B cell (primary cell): ENCODE measurements around the gene LRRC4C. TPM values are rescaled to one million over a fixed set of nuclear protein-coding genes. Genes with fewer than 3 reads are reported as not detected.

ENCODE experiments used
- ATAC-seq: fragments of 200-7000 bp; cut with Tn5 transposase; one replicate; pipeline ENCODE4 v1.10.0; 2021; ENCODE audit warnings: low read depth, mild to moderate bottlenecking, moderate number of reproducible peaks, moderate library complexity
- CTCF ChIA-PET: fragments of 350-600 bp; sonication (Branson Sonifier 250); formaldehyde crosslinking; loops from one replicate; lab custom pipeline; 2021; ENCODE audit warnings: antibody characterized with exemption, inconsistent platforms; lab: Charles Lee
- POLR2A ChIA-PET: fragments of 350-600 bp; sonication (Branson Sonifier 250); formaldehyde crosslinking; loops from one replicate; lab custom pipeline; 2021; ENCODE audit warnings: antibody characterized with exemption; lab: Charles Lee
- DNase-seq: peaks from one replicate; pipeline ENCODE4 v3.0.0; 2013
- H2AFZ ChIP-seq: 2 replicates; pipeline ENCODE4 v1.6.1; 2012; ENCODE audit warnings: mild to moderate bottlenecking, low read depth, low read length; ENCODE audit not compliant: insufficient read depth, poor library complexity, severe bottlenecking
- H3K27ac ChIP-seq, 2 donors: 1 replicate in 1 of 2; 2 replicates in 1 of 2; pipeline ENCODE4 v1.5.1; 2012 to 2013; ENCODE audit warnings: low read length in 2 of 2, mild to moderate bottlenecking in 2 of 2, moderate library complexity in 1 of 2
- H3K27me3 ChIP-seq, 4 experiments: fragments of 200-600 bp in 1 of 4; sonication (generic) in 1 of 4; replicated peaks in 1 of 4; 1 replicate in 2 of 4; 2 replicates in 2 of 4; pipeline versions ENCODE4 v1.6.1 to v1.7.0; 2013 to 2016; ENCODE audit warnings: low read length in 3 of 4, mild to moderate bottlenecking in 2 of 4, mixed read lengths in 1 of 4, moderate library complexity in 1 of 4; ENCODE audit not compliant: insufficient read depth in 4 of 4, control insufficient read depth in 3 of 4; ENCODE audit errors: control extremely low read depth in 1 of 4
- H3K36me3 ChIP-seq, 2 experiments: replicated peaks in 1 of 2; 1 replicate in 1 of 2; 2 replicates in 1 of 2; pipeline versions ENCODE4 v1.6.1 to v1.7.1; 2013; ENCODE audit warnings: low read length in 1 of 2; ENCODE audit not compliant: insufficient read depth in 2 of 2, control insufficient read depth in 1 of 2; ENCODE audit errors: control extremely low read depth in 1 of 2, extremely low read depth in 1 of 2
- H3K4me1 ChIP-seq, 2 donors: fragments of 200-600 bp in 1 of 2; sonication (generic) in 1 of 2; 1 replicate in 1 of 2; 2 replicates in 1 of 2; pipeline versions ENCODE4 v1.5.1 to v1.6.1; 2013 to 2017; ENCODE audit warnings: low read length in 2 of 2; ENCODE audit not compliant: control insufficient read depth in 2 of 2, insufficient read depth in 2 of 2
- H3K4me2 ChIP-seq: replicated peaks from 2 replicates; pipeline ENCODE3; 2012; ENCODE audit warnings: mild to moderate bottlenecking, low read depth, low read length; ENCODE audit not compliant: poor library complexity, severe bottlenecking
- H3K4me3 ChIP-seq, 5 experiments: fragments of 200-600 bp in 1 of 5; sonication (generic) in 1 of 5; 1 replicate in 3 of 5; 2 replicates in 2 of 5; pipeline versions ENCODE4 v1.5.1 to v1.7.0; 2011 to 2016; ENCODE audit warnings: low read length in 4 of 5, mild to moderate bottlenecking in 4 of 5, low read depth in 2 of 5, control low read depth in 1 of 5, moderate library complexity in 1 of 5; ENCODE audit not compliant: insufficient read depth in 1 of 5; ENCODE audit errors: control extremely low read depth in 1 of 5, extremely low read depth in 1 of 5
- H3K79me2 ChIP-seq: fragments of 200-600 bp; sonication (generic); one replicate; pipeline ENCODE4 v1.6.0; 2016; ENCODE audit warnings: low read length; ENCODE audit not compliant: control insufficient read depth, insufficient read depth
- H3K9ac ChIP-seq: fragments of 200-600 bp; sonication (generic); 2 replicates; pipeline ENCODE4 v1.6.1; 2017; ENCODE audit warnings: mild to moderate bottlenecking, low read length, moderate library complexity
- H3K9me3 ChIP-seq, 3 donors: one replicate each; pipeline versions ENCODE4 v1.6.1 to v1.7.1; 2013; ENCODE audit warnings: low read length in 2 of 3; ENCODE audit not compliant: control insufficient read depth in 2 of 3, insufficient read depth in 1 of 3; ENCODE audit errors: control extremely low read depth in 1 of 3
- H4K20me1 ChIP-seq: 2 replicates; pipeline ENCODE4 v1.6.0; 2012; ENCODE audit warnings: mild to moderate bottlenecking, low read length; ENCODE audit not compliant: insufficient read depth, control insufficient read depth, poor library complexity, severe bottlenecking
- H3K27ac Mint-ChIP-seq: one replicate; pipeline ENCODE4 v1.8.0; 2021; ENCODE audit warnings: mixed read lengths
- H3K27me3 Mint-ChIP-seq: one replicate; pipeline ENCODE4 v1.8.0; 2021; ENCODE audit warnings: mixed read lengths
- H3K4me1 Mint-ChIP-seq: one replicate; pipeline ENCODE4 v1.8.0; 2021; ENCODE audit warnings: mixed read lengths
- H3K4me3 Mint-ChIP-seq: one replicate; pipeline ENCODE4 v1.8.0; 2021; ENCODE audit warnings: mixed read lengths
- H3K9me3 Mint-ChIP-seq: one replicate; pipeline ENCODE4 v1.8.0; 2022; ENCODE audit warnings: mixed read lengths; ENCODE audit not compliant: insufficient read depth
- EZH2 ChIP-seq: IDR thresholded peaks from 2 replicates; pipeline ENCODE4 v1.6.1; 2012; ENCODE audit warnings: borderline replicate concordance, low read depth, mild to moderate bottlenecking, moderate library complexity, low read length; ENCODE audit not compliant: insufficient read depth, poor library complexity, severe bottlenecking
- WGBS: methylation state at CpG from one replicate; pipeline ENCODE4 v1.1.5; 2013; ENCODE audit warnings: missing lambda C conversion rate; ENCODE audit not compliant: insufficient coverage; 5-methylcytosine and 5-hydroxymethylcytosine counted together
- intact Hi-C: fragments of 100-400 bp; cut with micrococcal nuclease; formaldehyde crosslinking; loops from one replicate; pipeline ENCODE4 v1.10.0; 2022
- polyA plus RNA-seq: library from polyadenylated mRNA; depleted of rRNA; stranded (reverse); fragments of >200 nt; gene quantifications from 2 replicates; pipeline ENCODE4 v1.2.3, GENCODE V29; 2012
- total RNA-seq, 2 donors: library from RNA; stranded (reverse); fragments of 120-200 nt in 1 of 2; gene quantifications; 1 replicate in 1 of 2; 2 replicates in 1 of 2; pipeline versions ENCODE4 v1.2.3 to v1.2.4, GENCODE V29; 2013 to 2022
- TF ChIP-seq, protein P1 (sequence below): fragments of 200-600 bp; IDR thresholded peaks from one replicate; pipeline ENCODE4 v1.8.0; 2022; ENCODE audit warnings: antibody characterized with exemption, mild to moderate bottlenecking

The LRRC4C gene
- total and polyA plus RNA-seq, 2 donors (not counting 1 experiment from before 2014, with no cell fraction given): 0.57 TPM; not detected in 1

DNA sequence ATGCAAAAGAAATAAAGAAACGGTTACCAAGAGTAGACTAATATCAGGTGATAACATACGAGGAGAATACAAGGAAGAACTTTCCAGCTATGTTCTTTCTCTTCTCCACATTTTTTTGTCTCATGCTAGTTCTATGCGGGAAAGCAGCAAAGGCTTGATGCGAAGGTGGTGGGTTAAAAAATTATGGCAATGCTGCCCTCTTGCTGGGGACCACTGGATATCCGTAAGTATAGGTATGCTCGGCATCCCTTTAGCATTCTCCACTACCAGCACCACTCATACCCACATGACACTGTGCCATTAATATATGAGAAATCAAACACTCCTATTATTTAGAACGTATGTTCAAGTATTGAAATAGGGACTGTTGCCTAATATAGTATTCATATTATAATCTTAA is 776.4 kb downstream of the LRRC4C start:
- TF ChIP-seq, protein P1, sequence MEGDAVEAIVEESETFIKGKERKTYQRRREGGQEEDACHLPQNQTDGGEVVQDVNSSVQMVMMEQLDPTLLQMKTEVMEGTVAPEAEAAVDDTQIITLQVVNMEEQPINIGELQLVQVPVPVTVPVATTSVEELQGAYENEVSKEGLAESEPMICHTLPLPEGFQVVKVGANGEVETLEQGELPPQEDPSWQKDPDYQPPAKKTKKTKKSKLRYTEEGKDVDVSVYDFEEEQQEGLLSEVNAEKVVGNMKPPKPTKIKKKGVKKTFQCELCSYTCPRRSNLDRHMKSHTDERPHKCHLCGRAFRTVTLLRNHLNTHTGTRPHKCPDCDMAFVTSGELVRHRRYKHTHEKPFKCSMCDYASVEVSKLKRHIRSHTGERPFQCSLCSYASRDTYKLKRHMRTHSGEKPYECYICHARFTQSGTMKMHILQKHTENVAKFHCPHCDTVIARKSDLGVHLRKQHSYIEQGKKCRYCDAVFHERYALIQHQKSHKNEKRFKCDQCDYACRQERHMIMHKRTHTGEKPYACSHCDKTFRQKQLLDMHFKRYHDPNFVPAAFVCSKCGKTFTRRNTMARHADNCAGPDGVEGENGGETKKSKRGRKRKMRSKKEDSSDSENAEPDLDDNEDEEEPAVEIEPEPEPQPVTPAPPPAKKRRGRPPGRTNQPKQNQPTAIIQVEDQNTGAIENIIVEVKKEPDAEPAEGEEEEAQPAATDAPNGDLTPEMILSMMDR: no peak
- no peak for TF ChIP-seq EZH2
- Mint-ChIP-seq H3K27me3 (no peaks in the 10 kb centered on the region), H3K4me1 (no peaks in the 10 kb centered on the region), H3K27ac (no peak overlapping the region), H3K9me3 (peaks cover 17% of the 10 kb centered on the region), H3K4me3 (no peak overlapping the region)
- Histone ChIP-seq H3K9me3 (peaks cover 0 to 8% (median 0%) of the 10 kb centered on the region in 3 donors), H3K4me2 (no peak overlapping the region), H3K9ac (no peak overlapping the region), H2AFZ (no peak overlapping the region), H3K27ac (no peak overlapping the region), H3K4me1 (no peaks in the 10 kb centered on the region), H3K36me3 (no peaks in the 10 kb centered on the region), H3K79me2 (no peaks in the 10 kb centered on the region), H3K4me3 (no peak overlapping the region), H4K20me1 (no peaks in the 10 kb centered on the region), H3K27me3 (no peaks in the 10 kb centered on the region)
- no CpG with 5 or more reads among the region's 7 CpGs for WGBS
- DNase-seq (no peak), ATAC-seq (no peak)
- POLR2A ChIA-PET: no interaction called here
- CTCF ChIA-PET: no interaction called here
- intact Hi-C loops: no loop called here

DNA sequence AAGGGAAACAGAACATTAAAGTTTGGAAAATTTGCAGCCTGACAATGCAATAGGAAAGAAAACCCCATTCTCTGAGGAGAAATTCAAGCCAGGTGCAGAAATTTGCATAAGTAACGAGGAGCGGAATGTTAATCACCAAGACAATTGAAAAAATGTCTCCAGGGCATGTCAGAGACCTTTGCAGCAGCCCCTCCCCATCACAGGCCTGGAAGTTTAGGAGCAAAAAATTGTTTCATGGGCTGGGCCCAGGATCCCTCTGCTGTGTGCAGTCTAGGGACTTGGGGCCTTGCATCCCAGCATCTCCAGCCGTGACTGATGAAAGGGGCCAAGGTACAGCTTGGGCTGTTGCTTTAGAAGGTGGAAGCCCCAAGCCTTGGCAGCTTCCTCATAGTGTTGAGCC is 780.2 kb downstream of the LRRC4C start:
- ChIA-PET CTCF (no interaction called here), POLR2A (no interaction called here)
- Mint-ChIP-seq H3K27me3 (no peaks in the 10 kb centered on the region), H3K9me3 (peaks cover 17% of the 10 kb centered on the region), H3K27ac (no peak overlapping the region), H3K4me3 (no peak overlapping the region), H3K4me1 (no peaks in the 10 kb centered on the region)
- H3K79me2 ChIP-seq: no peaks in the 10 kb centered on the region
- no peak overlapping the region for H3K27ac ChIP-seq
- no peaks in the 10 kb centered on the region for H4K20me1 ChIP-seq
- peaks cover 0 to 8% (median 0%) of the 10 kb centered on the region in 3 donors for H3K9me3 ChIP-seq
- intact Hi-C loops: no loop called here
- WGBS: 77% methylated on average over 3 of the region's 3 CpGs
- ATAC-seq (no peak), DNase-seq (no peak)
- no peak overlapping the region for H3K9ac ChIP-seq
- no peak overlapping the region for H3K4me2 ChIP-seq
- H3K36me3 ChIP-seq: no peaks in the 10 kb centered on the region
- TF ChIP-seq EZH2: no peak
- TF ChIP-seq, protein P1: no peak
- no peaks in the 10 kb centered on the region for H3K27me3 ChIP-seq
- H3K4me3 ChIP-seq: no peak overlapping the region
- H2AFZ ChIP-seq: no peak overlapping the region
- H3K4me1 ChIP-seq: no peaks in the 10 kb centered on the region
